ENCODE results near the gene SNAI3.

SNAI3 gene

DNA sequence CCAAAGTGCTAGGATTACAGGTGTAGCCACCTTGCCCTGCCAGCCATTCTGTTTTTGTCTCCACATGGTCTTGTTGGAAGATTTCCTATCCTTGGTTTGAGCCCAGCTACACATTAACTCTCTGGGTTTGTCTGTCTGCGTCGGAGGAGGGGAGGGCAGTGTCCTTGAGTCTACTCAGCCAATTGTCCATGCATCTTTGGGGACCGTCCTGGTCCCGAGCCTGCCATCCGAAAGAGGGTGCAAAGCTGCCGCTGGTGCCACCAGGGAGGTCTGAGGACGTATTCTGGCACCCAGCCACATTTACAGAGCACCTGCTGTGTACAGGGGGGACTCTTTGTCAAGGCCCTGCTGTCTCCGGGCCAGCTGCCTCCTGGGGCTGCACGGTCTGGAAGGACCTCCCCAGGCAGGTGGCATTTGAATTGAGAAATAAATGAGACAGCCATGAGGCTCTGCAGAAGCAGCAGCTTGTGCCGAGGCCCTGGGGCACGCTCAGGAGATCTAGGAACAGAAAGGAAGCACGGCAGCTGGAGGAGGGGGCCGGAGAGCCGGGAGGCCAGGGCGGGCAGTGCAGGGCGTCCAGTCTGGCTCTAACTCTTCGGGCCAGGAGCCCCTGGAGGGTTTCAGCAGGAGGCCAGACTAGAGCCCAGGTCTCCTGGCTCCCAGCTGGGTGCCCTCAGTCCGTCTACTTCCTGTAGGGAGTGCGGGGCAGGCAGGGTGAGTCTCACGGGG is 36.9 kb downstream of the SNAI3 start:
- no peak for DNase-seq

DNA sequence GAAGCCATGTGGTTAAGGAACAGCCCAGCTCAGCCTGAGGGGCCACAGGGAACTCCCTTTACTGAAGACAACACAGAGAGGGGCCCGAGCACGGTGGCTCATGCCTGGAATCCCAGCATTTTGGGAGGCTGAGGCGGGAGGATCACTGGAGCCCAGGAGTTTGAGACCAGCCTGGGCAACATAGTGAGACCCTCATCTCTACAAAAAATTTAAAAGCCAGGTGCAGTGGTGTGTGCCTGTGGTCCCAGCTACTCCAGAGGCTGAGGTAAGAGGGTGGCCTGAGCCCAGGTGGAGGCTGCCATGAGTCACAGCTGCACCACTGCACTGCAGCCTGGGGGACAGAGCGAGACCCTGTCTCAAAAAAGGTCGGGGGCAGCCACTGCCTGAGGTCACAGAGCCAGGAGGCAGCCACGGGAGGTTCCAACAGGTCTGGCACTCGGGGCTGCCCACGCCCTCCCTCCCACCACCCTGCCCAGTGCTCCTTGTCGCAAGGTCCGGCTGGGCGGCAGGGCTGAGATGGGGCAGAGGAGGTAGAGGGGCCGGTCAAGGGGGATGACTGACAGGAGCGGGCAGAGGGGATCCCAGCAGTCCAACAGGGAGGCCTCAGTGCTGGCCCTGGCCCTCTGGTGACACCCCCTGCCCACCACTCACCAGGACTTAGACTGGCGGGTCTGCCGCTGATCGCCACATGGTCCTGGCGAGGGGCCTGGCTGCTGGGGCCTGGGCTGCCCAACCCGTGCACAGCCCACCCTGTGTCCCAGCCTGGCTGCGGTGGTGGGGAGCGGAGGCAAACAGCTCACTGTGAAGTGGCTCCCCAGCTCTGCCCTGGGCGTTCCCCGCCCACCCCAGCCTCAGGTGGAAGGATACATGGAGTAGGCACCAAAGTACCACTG is 38.9 kb downstream of the SNAI3 start:
- DNase-seq, result no peak

DNA sequence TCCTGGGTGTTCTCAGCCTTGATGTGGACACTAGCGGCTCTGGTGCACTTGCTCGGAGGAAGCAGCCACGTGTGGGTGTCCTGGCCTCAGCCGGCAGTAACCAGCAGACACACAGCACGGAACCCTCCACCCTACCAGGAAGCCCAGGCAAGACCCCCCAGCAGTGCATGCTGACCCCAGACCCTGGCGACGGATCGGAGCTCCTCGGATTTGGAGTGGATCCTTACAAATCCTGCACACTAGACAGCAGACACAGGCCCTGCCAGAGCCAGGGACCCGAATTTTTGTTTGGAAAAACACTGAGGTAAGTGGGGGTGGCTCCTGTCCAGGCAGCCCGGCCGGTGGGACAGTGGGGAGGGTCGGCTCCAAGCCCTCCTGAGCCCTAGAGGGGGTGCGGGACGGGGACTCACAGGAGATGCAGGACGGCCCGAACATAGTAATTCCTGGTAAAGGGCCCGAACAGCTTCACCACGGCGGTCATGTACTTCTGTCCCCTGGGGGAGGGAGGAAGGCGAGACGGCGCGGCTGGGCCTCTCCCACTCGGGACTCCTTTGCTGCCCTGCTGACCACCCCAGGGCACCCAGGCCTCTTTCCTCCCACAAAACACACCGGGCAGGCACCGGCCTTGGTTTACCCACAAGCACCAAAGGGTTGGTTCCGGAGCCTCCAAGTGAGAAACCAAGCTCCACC is 39.8 kb downstream of the SNAI3 start:
- DNase-seq, result no peak

DNA sequence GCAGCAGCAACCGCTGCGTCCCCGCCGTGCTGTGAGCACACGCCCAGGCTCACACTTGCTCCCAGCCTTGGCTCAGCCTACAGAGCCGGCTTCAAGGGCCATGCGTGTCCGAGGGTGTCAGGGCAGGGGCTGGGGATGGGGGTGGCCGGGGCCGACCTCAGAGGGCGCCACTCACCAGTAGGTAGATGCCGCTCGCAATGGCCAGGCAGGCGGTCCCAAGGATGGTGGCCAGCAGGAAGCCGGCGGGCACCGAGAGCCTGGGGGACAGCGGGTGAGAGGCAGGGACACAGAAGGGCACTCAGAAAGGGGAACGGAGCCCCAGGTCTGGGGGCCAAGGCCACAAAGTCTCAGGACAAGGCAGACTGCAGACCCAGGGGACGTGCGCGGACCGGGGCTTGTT is 40.4 kb downstream of the SNAI3 start:
- no peak for DNase-seq

DNA sequence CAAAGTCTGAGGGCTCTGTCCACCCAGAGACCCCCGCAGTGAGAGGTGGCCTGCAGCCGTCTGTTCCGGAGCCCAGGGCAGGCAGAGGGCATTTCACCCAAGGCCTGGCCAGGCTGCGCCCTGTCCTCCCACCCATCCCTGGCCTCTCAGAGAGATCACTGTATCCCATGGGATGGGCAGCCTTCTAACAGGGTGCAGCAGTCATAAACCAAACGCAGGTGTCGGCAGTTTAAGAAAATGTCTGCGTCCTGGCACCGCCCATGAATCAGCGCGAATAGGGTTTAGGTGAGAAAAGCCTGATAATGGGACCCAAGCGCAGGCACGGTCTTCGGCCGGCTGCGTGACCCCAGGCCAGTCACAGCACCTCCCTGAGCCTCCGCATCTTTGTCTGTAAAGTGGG is 40.9 kb downstream of the SNAI3 start:
- DNase-seq, result no peak

DNA sequence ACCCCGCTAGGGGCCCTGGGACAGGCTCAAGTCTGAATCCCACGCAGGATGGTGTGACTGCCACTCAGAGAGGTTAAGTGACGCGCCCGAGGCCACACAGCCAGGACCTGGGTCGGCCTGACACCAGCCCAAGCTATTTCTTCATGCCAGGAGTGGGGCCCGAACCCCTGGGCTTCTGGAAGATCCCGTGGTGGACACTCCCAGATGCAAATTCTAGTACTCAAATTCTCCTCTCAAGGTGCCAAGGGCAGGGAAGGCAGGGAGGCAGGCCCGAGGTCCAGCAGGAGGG is 42.7 kb downstream of the SNAI3 start:
- no peak for DNase-seq

DNA sequence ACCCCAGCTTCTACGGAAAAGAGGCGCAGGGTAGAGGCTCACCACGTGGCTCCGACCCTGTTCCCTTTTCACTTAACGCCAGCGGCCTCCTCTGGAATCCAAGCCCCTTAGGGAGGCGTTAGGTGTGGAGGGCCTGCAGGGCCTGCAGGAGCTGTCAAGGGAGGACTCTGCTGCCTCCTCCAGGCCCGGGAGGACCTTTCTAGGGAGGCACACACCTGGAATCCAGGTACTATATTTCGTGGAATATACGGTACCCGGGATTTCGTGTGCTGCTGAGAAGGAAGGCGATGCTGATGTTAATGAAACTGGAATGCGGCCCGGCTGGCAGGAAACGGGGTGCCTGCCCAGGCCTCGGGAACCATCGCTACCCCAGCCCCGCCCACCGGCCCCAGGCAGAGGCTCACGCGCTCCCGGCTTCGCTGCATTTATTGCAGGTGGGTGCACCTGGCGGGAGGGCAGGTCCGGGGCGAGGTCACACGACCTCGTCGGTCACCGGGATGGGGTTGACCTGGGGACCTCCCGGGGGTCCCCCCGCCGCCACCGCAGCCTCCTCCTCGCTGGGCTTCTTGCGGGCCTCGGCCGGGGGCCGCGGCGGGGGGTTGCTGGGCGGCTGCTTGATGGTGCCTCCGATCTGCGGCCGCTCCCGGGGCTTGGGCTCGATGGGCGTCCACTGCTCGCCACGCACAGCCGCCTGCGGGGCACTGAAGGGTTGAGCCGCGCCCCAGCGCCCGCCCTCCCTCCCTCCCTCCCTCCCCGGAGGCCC is 43.2 kb downstream of the SNAI3 start:
- no peak for DNase-seq

DNA sequence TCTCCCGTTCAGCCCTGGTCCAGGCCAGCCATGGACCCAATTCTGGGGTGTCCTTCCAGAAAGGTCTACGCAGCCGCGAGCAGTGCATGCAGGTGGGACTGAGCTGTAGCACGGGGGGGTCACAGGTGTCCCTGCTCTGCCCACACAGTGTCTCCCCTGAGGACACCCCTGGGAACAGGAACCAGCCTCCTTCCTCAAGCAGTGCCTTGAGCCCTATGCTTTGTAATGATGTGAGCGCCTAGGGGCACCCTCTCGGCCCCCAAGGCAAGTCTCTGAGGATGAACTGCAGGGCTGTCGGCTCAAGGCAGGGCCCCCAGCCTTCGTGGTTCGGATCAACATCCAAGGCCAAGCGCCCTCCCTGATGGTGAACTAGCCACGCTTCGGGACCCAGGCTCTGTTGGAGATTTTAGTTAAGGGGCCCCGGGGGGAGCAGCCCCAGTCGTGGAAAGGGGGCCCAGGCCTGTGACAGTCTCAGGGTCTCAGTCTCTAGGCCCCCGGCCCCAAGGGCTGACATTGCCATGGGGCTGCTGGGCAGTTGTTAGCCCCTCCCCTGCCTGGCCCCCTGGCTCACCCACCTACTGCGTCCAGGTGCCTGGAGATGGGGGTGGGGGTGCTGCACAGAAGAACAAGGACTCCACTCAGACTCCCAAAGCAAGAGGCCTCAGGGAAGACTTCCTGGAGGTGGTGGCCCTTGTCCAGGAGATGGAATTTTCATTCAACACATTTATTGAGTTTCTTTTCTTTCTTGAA is 45.6 kb downstream of the SNAI3 start:
- DNase-seq, result no peak

DNA sequence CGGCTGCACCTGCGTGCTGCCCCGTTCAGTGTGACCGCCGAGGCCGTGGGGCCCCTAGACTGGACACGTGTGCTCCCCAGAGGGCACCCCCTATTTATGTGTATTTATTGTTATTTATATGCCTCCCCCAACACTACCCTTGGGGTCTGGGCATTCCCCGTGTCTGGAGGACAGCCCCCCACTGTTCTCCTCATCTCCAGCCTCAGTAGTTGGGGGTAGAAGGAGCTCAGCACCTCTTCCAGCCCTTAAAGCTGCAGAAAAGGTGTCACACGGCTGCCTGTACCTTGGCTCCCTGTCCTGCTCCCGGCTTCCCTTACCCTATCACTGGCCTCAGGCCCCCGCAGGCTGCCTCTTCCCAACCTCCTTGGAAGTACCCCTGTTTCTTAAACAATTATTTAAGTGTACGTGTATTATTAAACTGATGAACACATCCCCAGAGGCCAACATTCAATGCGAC is 46.2 kb downstream of the SNAI3 start:
- no peak for DNase-seq

DNA sequence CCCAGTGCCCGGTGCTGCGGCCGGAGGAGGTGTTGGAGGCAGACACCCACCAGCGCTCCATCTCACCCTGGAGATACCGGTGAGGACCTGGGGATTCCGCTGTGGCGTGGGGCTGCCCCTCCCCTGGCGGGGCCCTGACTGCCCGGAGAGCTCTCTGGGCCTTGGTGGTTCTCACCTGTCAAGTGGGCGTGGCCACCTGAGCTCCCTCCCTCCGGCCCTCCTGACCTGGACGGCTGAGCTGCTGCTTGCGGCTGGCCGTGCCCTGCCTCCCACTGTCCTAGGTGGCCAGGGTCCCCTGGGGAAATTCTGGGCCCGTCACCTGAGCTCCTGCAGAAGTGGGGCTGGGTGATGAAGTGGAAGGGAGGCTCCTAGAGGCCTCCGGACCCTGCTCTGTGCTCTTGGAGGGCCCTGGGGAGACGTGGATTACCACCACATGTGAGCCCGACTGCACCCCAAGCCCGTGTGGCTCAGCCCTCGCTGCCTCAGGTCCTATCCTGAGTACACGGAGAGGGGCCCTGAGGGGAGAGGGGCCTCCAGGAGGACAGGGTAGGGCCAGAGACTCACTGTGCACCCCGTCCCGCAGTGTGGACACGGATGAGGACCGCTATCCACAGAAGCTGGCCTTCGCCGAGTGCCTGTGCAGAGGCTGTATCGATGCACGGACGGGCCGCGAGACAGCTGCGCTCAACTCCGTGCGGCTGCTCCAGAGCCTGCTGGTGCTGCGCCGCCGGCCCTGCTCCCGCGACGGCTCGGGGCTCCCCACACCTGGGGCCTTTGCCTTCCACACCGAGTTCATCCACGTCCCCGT is 46.9 kb downstream of the SNAI3 start:
- DNase-seq, result no peak

DNA sequence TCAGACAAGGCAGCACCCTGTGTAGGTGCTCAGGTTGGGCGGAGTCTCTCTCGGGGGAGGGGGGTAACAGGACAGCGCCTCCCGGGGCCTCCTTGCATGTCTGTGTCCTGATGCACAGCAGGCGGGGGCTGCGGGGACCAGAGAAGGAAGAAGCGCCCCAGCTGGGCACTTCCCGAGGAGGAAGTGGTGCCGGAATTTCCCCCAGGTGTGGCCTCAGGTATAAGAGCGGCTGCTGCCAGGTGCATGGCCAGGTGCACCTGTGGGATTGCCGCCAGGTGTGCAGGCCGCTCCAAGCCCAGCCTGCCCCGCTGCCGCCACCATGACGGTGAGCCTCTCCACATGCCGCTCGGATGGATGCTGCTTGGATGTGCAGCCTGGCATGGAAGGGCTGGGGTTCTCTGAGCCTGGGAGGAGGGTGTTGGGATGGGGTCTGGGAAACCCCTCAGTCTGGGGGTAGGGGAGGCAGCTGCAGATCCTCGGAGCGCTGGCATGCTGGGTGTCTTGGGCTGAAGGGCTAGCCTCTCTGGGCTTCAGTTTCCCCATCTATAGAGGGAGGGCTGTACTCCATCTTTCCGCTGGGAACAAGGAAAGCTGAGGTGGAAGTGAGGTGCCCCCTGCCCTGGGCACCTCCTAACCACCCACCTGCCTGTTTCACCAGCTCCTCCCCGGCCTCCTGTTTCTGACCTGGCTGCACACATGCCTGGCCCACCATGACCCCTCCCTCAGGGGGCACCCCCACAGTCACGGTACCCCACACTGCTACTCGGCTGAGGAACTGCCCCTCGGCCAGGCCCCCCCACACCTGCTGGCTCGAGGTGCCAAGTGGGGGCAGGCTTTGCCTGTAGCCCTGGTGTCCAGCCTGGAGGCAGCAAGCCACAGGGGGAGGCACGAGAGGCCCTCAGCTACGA is 47.7 kb downstream of the SNAI3 start, which contains the start of gene IL17C:
Gene IL17C, plus strand, starts transcription at position 250 of the 908 bp plus-strand sequence. Its CDS starts 70 bp downstream, at position 320.
- no peak for DNase-seq

DNA sequence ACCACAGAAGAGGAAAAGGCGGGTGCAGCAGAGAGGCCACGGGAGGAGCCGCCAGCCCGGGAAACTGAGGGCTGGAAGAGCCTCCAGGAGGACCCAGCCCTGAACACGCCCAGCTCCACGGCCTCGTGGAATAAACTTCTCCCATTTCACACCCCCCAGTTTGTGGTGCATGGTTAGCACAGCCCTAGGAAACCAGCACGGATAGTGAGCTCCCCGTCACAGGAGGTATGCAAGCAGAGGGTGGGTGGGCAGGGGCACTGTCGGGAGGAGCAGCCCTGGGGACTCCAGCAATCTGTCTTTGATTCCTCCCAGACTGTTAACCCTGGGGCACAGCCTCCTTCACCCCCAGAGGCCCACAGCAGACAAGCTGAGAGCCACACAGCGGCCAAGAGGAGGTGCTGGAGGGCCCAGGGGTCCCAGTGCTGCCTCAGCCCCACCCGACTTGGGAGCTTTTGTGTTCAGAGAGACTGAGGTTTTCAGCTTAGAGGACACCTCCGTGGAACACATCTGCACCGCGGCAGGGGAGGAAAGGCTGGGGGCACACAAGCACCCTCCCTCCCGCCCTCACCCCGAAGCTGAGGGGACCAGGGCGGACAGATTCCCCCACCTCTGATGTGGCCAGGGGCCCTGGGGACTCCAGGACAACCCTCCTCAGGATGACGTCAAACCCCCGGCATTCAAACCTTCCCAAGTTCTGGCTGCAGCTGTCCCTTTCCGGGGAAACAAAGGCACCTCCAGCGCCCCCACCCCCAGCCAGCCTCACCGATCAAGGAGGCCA is 49.6 kb downstream of the SNAI3 start:
- no peak for DNase-seq

DNA sequence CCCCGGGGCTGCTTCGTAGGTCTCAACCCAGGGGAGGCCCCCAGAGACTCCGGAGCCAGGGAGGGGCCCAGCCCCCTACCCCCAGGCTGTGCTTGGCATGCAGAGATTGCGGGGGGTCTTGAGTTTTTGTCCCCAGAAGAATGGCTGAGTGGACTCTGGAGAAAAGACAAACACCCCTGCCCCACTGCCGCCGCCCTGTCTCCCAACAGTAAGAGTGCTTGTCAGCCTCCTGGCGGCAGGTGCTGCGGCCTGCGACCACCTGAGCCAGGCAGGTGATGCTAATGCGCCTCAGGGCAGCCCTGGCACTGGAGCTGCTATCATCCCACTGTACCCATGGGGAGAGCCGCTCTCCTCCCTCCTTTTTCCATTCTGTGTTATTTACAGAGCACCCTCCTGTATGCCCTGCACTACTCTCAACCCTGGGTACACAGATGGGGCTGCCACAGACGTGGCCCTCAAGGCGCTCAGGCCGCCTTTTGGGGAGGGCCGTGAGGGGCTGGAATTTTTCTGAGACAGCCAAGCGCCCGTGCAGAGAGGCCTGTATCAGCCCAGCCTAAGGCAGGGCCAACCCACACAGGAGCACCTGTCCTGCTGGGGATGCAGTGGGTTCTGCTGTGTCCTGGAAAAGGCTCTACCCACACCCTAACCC is 50.5 kb downstream of the SNAI3 start:
- DNase-seq, result no peak

DNA sequence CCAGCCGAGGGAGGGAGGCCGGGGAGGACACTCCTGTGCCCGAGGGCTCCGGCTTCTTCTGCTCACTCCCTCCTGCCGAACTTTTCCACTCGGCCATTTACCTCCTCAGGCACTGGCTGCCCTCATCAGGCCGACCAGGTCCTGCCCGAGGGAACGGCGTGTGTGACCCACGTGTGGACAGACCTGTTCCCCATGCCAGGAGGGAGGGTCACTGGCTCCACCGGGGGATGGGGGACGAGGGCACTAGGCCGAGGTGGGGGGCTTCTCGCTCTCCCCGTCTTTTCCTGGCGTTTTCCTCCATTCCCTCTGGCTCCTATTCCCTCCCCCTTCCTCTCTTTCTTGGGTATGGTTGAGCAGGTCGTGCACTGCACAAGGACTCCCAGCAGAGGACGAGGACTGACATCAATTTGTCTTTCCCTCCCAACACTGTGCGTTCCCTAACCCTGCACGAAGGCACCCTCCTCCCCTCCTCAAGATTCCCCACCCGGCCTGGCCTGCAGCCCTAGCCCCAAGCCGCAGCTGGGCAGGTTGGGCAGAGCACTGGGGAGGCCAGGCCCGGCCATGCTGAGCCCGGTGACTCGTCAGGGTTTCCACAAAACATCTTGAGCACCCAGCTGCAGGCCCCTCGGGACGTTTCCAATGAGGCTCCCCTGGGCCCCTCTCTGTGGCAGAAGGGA is 51.2 kb downstream of the SNAI3 start:
- DNase-seq, result no peak

DNA sequence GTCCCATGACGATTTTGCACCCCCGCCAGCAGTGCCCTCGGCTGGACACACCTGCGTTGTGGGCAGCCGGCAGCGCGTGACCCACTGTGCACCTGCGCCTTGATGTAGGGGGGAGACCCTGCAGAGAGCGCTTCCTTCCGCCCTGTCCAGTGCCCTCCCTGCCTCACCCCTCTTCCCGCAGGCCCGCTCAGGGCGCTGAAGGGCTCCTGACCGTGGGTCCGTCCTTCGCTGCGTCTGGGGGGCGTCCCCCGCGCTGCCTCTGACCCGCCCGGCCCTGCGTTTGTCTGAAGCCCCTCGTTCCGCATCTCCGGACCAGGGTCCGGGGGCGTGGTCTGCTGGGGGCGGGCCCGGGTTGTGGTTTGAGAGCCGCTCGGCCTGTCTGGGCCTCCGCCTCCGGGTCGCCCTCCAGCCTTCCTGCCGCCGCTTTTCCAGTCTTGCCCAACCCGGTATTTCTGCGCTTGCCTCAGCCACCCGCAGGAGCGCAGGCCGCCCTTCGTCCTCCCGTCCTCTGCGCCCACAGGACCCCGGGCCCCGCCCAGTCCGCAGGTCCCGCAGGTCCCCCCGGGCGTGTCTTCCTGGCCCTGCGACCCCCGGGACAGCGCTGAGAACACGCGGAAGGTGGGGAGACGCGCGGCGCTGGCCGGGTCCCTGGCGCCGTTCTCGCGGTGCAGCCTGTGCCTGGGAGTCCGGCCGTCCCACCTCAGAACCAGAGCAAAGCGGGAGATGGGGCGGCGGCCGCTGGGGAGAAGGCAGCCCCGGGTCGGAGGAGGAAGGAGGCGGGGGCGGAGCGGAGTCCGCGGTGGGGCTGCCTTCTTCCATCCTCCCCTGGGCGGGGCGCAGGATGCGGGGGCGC is 51.9 kb downstream of the SNAI3 start:
- DNase-seq, result no peak

DNA sequence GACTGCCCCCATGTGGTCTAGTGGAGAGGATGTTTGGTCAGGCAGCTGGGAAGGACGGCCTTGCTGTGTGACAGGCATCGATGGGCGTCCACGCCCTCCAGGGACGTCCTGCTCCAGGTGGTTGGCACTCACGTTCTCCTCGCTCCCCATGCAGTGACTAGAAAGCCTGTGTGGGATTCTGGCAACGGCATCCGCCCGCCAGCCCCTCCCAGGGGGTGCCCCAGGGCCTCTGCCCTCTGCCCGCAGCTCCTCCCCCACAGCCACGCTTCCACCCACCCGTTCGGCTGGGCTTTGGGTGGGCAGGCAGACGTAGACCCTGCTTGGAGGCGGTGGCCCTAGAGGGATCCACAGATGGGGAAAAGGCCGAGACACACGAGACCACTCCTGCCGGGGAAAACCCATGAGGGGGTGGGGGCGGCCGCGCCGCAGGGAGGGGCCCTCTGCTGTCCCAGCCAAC is 52.6 kb downstream of the SNAI3 start:
- DNase-seq, result no peak

DNA sequence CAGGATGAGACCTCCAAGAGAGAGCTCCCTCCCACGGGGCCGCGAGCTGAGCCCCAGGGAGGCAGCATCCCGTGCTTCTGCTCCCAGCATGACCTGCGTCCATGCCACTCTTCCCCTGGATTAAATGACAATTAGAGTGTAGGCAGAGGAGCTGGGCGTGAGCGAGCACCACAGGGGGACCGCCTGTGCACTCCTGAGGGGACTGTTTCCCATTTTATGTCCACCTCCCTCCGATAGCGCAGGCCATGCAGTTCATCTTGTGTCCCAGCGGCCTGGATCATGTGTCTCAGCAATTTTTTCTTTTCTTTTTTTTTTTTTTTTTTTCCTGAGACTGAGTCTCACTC is 53.7 kb downstream of the SNAI3 start:
- DNase-seq, result no peak

Measured in midbrain (tissue), 1 donor.